ENCODE data around the gene RPH3AL. TPM values are rescaled to one million over a fixed set of nuclear protein-coding genes. Genes with fewer than 3 reads are reported as not detected.

RPH3AL gene
- polyA plus RNA-seq, 4 donors: 10.5 to 18.8 (median 12.0) TPM

- no peak for DNase-seq
- Histone ChIP-seq H3K36me3 (ENCODE audit: control insufficient read depth in 3 of 3, insufficient read depth in 2 of 3, low read depth in 1 of 3, low read length in 3 of 3) (no peaks in the 10 kb centered on the region), H3K27me3 (ENCODE audit: control insufficient read depth in 3 of 3, insufficient read depth in 3 of 3, low read length in 3 of 3) (no peaks in the 10 kb centered on the region), H3K9me3 (ENCODE audit: control insufficient read depth in 2 of 2, insufficient read depth in 1 of 2, low read depth in 1 of 2, low read length in 1 of 2) (no peaks in the 10 kb centered on the region), H3K27ac (ENCODE audit: low read depth in 1 of 3, low read length in 2 of 3) (no peak overlapping the region), H3K4me3 (ENCODE audit: low read depth in 1 of 3, low read length in 3 of 3) (no peak overlapping the region), H3K4me1 (ENCODE audit: control insufficient read depth in 3 of 3, insufficient read depth in 2 of 3, low read depth in 1 of 3, low read length in 2 of 3) (no peaks in the 10 kb centered on the region)
- WGBS, 3 donors: 90 to 92% (median 92%) methylated on average over 14 of the region's 14 CpGs
- no peak for FAIRE-seq
Measured at GRCh38 chr17:165939-166338, 186.7 kb downstream of the RPH3AL start.

GRCh38 chr17:164303-165235 is 188.0 kb downstream of the RPH3AL start:
- no peaks in the 10 kb centered on the region for H3K9me3 ChIP-seq (ENCODE audit: control insufficient read depth in 2 of 2, insufficient read depth in 1 of 2, low read depth in 1 of 2, low read length in 1 of 2)
- no peak overlapping the region for H3K27ac ChIP-seq (ENCODE audit: low read depth in 1 of 3, low read length in 2 of 3)
- peak; percentile 27 to 36 for DNase-seq
- no peaks in the 10 kb centered on the region for H3K4me1 ChIP-seq (ENCODE audit: control insufficient read depth in 3 of 3, insufficient read depth in 2 of 3, low read depth in 1 of 3, low read length in 2 of 3)
- H3K4me3 ChIP-seq (ENCODE audit: low read depth in 1 of 3, low read length in 3 of 3): no peak overlapping the region
- FAIRE-seq: no peak
- H3K27me3 ChIP-seq (ENCODE audit: control insufficient read depth in 3 of 3, insufficient read depth in 3 of 3, low read length in 3 of 3): no peaks in the 10 kb centered on the region
- WGBS, 3 donors: 68 to 75% (median 73%) methylated on average over 15 to 16 of the region's 16 CpGs
- no peaks in the 10 kb centered on the region for H3K36me3 ChIP-seq (ENCODE audit: control insufficient read depth in 3 of 3, insufficient read depth in 2 of 3, low read depth in 1 of 3, low read length in 3 of 3)

GRCh38 chr17:163514-164098 is 189.0 kb downstream of the RPH3AL start:
- H3K27ac ChIP-seq (ENCODE audit: low read depth in 1 of 3, low read length in 2 of 3): no peak overlapping the region
- FAIRE-seq (no peak), DNase-seq (no peak)
- 72 to 76% (median 76%) methylated on average over 11 of the region's 11 CpGs for WGBS, 3 donors
- no peaks in the 10 kb centered on the region for H3K27me3 ChIP-seq (ENCODE audit: control insufficient read depth in 3 of 3, insufficient read depth in 3 of 3, low read length in 3 of 3)
- no peaks in the 10 kb centered on the region for H3K4me1 ChIP-seq (ENCODE audit: control insufficient read depth in 3 of 3, insufficient read depth in 2 of 3, low read depth in 1 of 3, low read length in 2 of 3)
- no peaks in the 10 kb centered on the region for H3K36me3 ChIP-seq (ENCODE audit: control insufficient read depth in 3 of 3, insufficient read depth in 2 of 3, low read depth in 1 of 3, low read length in 3 of 3)
- no peak overlapping the region for H3K4me3 ChIP-seq (ENCODE audit: low read depth in 1 of 3, low read length in 3 of 3)
- H3K9me3 ChIP-seq (ENCODE audit: control insufficient read depth in 2 of 2, insufficient read depth in 1 of 2, low read depth in 1 of 2, low read length in 1 of 2): no peaks in the 10 kb centered on the region

- WGBS, 3 donors: 41 to 76% (median 71%) methylated on average over 11 of the region's 11 CpGs
- no peak overlapping the region for H3K27ac ChIP-seq (ENCODE audit: low read depth in 1 of 3, low read length in 2 of 3)
- DNase-seq (no peak), FAIRE-seq (no peak)
- H3K36me3 ChIP-seq (ENCODE audit: control insufficient read depth in 3 of 3, insufficient read depth in 2 of 3, low read depth in 1 of 3, low read length in 3 of 3): no peaks in the 10 kb centered on the region
- no peaks in the 10 kb centered on the region for H3K27me3 ChIP-seq (ENCODE audit: control insufficient read depth in 3 of 3, insufficient read depth in 3 of 3, low read length in 3 of 3)
- H3K9me3 ChIP-seq (ENCODE audit: control insufficient read depth in 2 of 2, insufficient read depth in 1 of 2, low read depth in 1 of 2, low read length in 1 of 2): no peaks in the 10 kb centered on the region
- H3K4me3 ChIP-seq (ENCODE audit: low read depth in 1 of 3, low read length in 3 of 3): no peak overlapping the region
- H3K4me1 ChIP-seq (ENCODE audit: control insufficient read depth in 3 of 3, insufficient read depth in 2 of 3, low read depth in 1 of 3, low read length in 2 of 3): no peaks in the 10 kb centered on the region
Measured at GRCh38 chr17:162689-163088, 189.9 kb downstream of the RPH3AL start.

Other genes with a start within 250 kb of the RPH3AL start
- gene SCGB1C2, start 215.2 kb downstream of the RPH3AL start, polyA plus RNA-seq: not detected
- 10 to 100 TPM in 1 of 4 donors, 1 to 10 TPM in 1, under 1 TPM in 2; under 0.01 to 12.7 (median 0.91) TPM for gene DOC2B, start 171.2 kb downstream of the RPH3AL start, polyA plus RNA-seq
- 10 to 100 TPM in 2 of 4 donors, 1 to 10 TPM in 2; 2.0 to 47.5 (median 7.7) TPM for gene RFLNB, start 93.1 kb upstream of the RPH3AL start, polyA plus RNA-seq